C4-2B (cell line): ENCODE measurements around the gene TMCC1.

ENCODE experiments used
- ZFX ChIP-seq: fragments of 450-650 bp; IDR thresholded peaks from 2 replicates; pipeline ENCODE4 v1.6.1; 2017
- TF ChIP-seq, protein P1 (sequence below): fragments of 450-650 bp; conservative IDR thresholded peaks from 2 replicates; pipeline ENCODE4 v1.5.1; 2017; ENCODE audit warnings: mild to moderate bottlenecking

DNA sequence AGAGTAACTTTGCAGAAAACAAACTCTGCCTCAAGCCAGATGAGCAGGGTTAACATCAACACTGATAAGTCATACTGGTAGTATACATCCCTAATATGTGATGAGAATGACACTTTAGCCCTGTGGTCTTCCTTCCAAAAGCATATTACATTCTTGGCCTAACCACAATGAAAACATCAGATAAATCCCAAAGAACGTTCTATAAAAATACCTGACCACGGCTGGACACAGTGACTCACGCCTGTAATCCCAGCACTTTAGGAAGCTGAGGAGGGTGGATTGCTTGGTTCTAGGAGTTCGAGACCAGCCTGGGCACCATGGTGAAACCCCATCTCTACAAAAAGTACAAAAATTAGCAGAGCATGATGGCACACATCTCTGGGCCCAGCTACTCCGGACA, 4.7 kb downstream of the TMCC1 start:
- TF ChIP-seq, protein P1, sequence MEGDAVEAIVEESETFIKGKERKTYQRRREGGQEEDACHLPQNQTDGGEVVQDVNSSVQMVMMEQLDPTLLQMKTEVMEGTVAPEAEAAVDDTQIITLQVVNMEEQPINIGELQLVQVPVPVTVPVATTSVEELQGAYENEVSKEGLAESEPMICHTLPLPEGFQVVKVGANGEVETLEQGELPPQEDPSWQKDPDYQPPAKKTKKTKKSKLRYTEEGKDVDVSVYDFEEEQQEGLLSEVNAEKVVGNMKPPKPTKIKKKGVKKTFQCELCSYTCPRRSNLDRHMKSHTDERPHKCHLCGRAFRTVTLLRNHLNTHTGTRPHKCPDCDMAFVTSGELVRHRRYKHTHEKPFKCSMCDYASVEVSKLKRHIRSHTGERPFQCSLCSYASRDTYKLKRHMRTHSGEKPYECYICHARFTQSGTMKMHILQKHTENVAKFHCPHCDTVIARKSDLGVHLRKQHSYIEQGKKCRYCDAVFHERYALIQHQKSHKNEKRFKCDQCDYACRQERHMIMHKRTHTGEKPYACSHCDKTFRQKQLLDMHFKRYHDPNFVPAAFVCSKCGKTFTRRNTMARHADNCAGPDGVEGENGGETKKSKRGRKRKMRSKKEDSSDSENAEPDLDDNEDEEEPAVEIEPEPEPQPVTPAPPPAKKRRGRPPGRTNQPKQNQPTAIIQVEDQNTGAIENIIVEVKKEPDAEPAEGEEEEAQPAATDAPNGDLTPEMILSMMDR: no peak
- TF ChIP-seq ZFX: no peak
